OCI-LY1 (cell line): Measurements from ENCODE around the gene OSBPL3.

Source experiments
- H2AFZ ChIP-seq: fragments of 200-600 bp; sonication (generic), shearing (Covaris generic); 2 replicates; pipeline ENCODE4 v1.6.0; 2014; ENCODE audit warnings: antibody characterized with exemption, mild to moderate bottlenecking, low read length
- H3F3A ChIP-seq: fragments of 200-600 bp; sonication (generic), shearing (Covaris generic); 2 replicates; pipeline ENCODE4 v1.6.0; 2014; ENCODE audit warnings: mild to moderate bottlenecking, antibody characterized with exemption, low read length, moderate library complexity; ENCODE audit not compliant: insufficient read depth
- H3K27ac ChIP-seq: fragments of 200-600 bp; sonication (generic); 2 replicates; pipeline ENCODE4 v1.5.1; 2014; ENCODE audit warnings: low read length, mixed run types, mild to moderate bottlenecking, low read depth; ENCODE audit not compliant: poor library complexity, severe bottlenecking
- H3K27me3 ChIP-seq: fragments of 200-600 bp; sonication (generic); 2 replicates; pipeline ENCODE4 v1.6.0; 2014; ENCODE audit warnings: antibody characterized with exemption, mild to moderate bottlenecking, low read length, moderate library complexity; ENCODE audit not compliant: insufficient read depth
- H3K36me3 ChIP-seq: fragments of 200-600 bp; sonication (generic); 2 replicates; pipeline ENCODE4 v1.6.1; 2014; ENCODE audit warnings: mild to moderate bottlenecking, antibody characterized with exemption, low read length, moderate library complexity, mixed read lengths; ENCODE audit not compliant: insufficient read depth
- H3K4me1 ChIP-seq: fragments of 200-600 bp; sonication (generic); 2 replicates; pipeline ENCODE4 v1.5.1; 2014; ENCODE audit warnings: mild to moderate bottlenecking, low read length, moderate library complexity; ENCODE audit not compliant: insufficient read depth, severe bottlenecking
- H3K4me2 ChIP-seq: fragments of 200-600 bp; sonication (generic), shearing (Covaris generic); 2 replicates; pipeline ENCODE4 v1.6.1; 2014; ENCODE audit warnings: low read length
- H3K4me3 ChIP-seq: fragments of 200-600 bp; sonication (generic); 2 replicates; pipeline ENCODE4 v1.5.1; 2014; ENCODE audit warnings: low read length, low read depth, mild to moderate bottlenecking, mixed read lengths; ENCODE audit not compliant: poor library complexity, severe bottlenecking
- H3K79me2 ChIP-seq: fragments of 200-600 bp; shearing (Covaris generic); 2 replicates; pipeline ENCODE4 v1.6.1; 2016; ENCODE audit warnings: mixed run types, low read length, mixed read lengths; ENCODE audit not compliant: insufficient read depth
- H3K9ac ChIP-seq: fragments of 200-600 bp; sonication (generic), shearing (Covaris generic); 2 replicates; pipeline ENCODE4 v1.6.1; 2014; ENCODE audit warnings: mild to moderate bottlenecking, low read length, mixed read lengths
- H3K9me2 ChIP-seq: fragments of 200-600 bp; sonication (generic), shearing (Covaris generic); 2 replicates; pipeline ENCODE4 v1.6.1; 2014; ENCODE audit warnings: low read depth, mild to moderate bottlenecking, low read length, mixed read lengths
- H3K9me3 ChIP-seq: fragments of 200-600 bp; shearing (Covaris generic); 2 replicates; pipeline ENCODE4 v1.6.1; 2014; ENCODE audit warnings: low read length, mixed read lengths
- H4K20me1 ChIP-seq: fragments of 200-600 bp; sonication (generic), shearing (Covaris generic); 2 replicates; pipeline ENCODE4 v1.6.0; 2016; ENCODE audit warnings: mild to moderate bottlenecking, low read length; ENCODE audit not compliant: insufficient read depth
- EZH2 ChIP-seq: fragments of 200-600 bp; sonication (generic), shearing (Covaris generic); IDR thresholded peaks from 2 replicates; pipeline ENCODE4 v1.8.0; 2017; ENCODE audit warnings: borderline replicate concordance, mixed run types, mild to moderate bottlenecking, antibody characterized with exemption, low read length, moderate library complexity, mixed read lengths
- TF ChIP-seq, protein P1 (sequence below): fragments of 200-600 bp; sonication (generic), shearing (Covaris generic); IDR thresholded peaks from 2 replicates; pipeline ENCODE4 v1.5.1; 2017; ENCODE audit warnings: mild to moderate bottlenecking, antibody characterized with exemption, low read length, moderate library complexity, mixed read lengths

The OSBPL3 gene

DNA sequence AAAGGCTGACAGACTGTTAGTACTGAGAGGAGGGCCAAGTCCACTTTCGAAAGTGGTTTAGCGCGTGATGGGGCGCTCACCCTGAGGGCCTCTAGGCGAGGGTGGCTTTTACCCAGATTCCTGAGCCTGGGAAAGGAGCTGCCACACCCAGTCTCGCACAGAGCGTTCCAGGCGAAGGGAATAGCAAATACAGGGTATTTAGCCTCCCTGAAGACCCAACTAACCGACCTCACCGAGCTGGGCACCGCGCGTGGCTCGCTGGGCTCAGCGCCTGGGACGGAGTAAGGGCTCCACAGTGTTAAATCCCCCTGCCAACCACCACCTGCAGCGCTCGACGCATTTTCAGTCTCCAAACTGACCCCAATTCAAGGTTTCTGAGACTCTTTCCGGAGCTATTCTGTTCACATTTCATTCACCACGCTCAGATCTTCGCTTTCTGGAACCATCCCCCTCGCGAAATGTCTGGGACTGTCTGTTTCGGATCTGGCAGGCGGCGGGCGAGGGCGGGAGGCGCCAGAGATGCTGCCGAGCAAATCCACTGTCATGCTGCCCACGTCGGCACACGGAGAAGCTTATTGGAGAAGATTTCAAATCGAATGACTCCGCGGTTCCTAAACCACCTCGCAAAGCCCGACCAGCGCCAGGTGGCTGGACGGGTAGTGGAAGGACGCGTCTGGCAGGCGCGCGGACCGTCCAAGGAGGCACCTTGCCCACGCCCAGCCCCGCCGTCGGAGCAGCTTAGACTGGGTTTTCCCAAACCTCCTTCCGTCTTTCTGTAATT lies 1.4 kb upstream of the OSBPL3 start:
- Histone ChIP-seq H4K20me1 (no peaks in the 10 kb centered on the region), H3K79me2 (peaks cover 34% of the 10 kb centered on the region), H3K9me3 (0 out of 2 replicates have a peak, but pooled peaks cover 3% of the 10 kb centered on the region), H3K36me3 (peaks cover 11% of the 10 kb centered on the region), H3K4me3 (peak overlapping the region; percentile 74), H2AFZ (no peak overlapping the region), H3K4me1 (peaks cover 49% of the 10 kb centered on the region), H3F3A (no peaks in the 10 kb centered on the region), H3K9ac (peak overlapping the region; percentile 82), H3K4me2 (peak overlapping the region; percentile 89), H3K9me2 (no peaks in the 10 kb centered on the region), H3K27me3 (no peaks in the 10 kb centered on the region), H3K27ac (peak overlapping the region; percentile 54)
- no peak for TF ChIP-seq EZH2
- TF ChIP-seq, protein P1, sequence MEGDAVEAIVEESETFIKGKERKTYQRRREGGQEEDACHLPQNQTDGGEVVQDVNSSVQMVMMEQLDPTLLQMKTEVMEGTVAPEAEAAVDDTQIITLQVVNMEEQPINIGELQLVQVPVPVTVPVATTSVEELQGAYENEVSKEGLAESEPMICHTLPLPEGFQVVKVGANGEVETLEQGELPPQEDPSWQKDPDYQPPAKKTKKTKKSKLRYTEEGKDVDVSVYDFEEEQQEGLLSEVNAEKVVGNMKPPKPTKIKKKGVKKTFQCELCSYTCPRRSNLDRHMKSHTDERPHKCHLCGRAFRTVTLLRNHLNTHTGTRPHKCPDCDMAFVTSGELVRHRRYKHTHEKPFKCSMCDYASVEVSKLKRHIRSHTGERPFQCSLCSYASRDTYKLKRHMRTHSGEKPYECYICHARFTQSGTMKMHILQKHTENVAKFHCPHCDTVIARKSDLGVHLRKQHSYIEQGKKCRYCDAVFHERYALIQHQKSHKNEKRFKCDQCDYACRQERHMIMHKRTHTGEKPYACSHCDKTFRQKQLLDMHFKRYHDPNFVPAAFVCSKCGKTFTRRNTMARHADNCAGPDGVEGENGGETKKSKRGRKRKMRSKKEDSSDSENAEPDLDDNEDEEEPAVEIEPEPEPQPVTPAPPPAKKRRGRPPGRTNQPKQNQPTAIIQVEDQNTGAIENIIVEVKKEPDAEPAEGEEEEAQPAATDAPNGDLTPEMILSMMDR, result no peak

GRCh38 chr7:24980534-24981170 lies 674 bp upstream of the OSBPL3 start:
- Histone ChIP-seq H3F3A (no peaks in the 10 kb centered on the region), H2AFZ (no peak overlapping the region), H3K36me3 (peaks cover 15% of the 10 kb centered on the region), H3K27ac (peak overlapping the region; percentile 54), H3K4me3 (peak overlapping the region; percentile 74), H3K4me1 (peaks cover 56% of the 10 kb centered on the region), H3K9me3 (0 out of 2 replicates have a peak, but pooled peaks cover 3% of the 10 kb centered on the region), H4K20me1 (no peaks in the 10 kb centered on the region), H3K9me2 (no peaks in the 10 kb centered on the region), H3K79me2 (peaks cover 41% of the 10 kb centered on the region), H3K27me3 (no peaks in the 10 kb centered on the region), H3K4me2 (peak overlapping the region; percentile 89), H3K9ac (peak overlapping the region; percentile 82)
- TF ChIP-seq, protein P1, result peak; percentile 19; the same call in 1 of the 2 replicates
- TF ChIP-seq EZH2, result no peak

GRCh38 chr7:24979470-24979862 lies 512 bp downstream of the OSBPL3 start:
- peaks cover 53% of the 10 kb centered on the region for H3K79me2 ChIP-seq
- H3K27me3 ChIP-seq, result no peaks in the 10 kb centered on the region
- H3F3A ChIP-seq, result no peaks in the 10 kb centered on the region
- 0 out of 2 replicates have a peak, but pooled peaks cover 3% of the 10 kb centered on the region for H3K9me3 ChIP-seq
- no peak overlapping the region for H2AFZ ChIP-seq
- H3K27ac ChIP-seq, result peak overlapping the region; percentile 70
- peak overlapping the region; percentile 81 for H3K9ac ChIP-seq
- H3K4me1 ChIP-seq, result peaks cover 68% of the 10 kb centered on the region
- no peaks in the 10 kb centered on the region for H3K9me2 ChIP-seq
- peak overlapping the region; percentile 74 for H3K4me3 ChIP-seq
- H3K36me3 ChIP-seq, result peaks cover 26% of the 10 kb centered on the region
- H4K20me1 ChIP-seq, result no peaks in the 10 kb centered on the region
- H3K4me2 ChIP-seq, result peak overlapping the region; percentile 89
- TF ChIP-seq EZH2, result no peak
- TF ChIP-seq, protein P1, result peak; percentile 57
